Measurements from ENCODE around the gene KCTD1.

The KCTD1 gene

GRCh38 chr18:26511339-26512071 lies 36.8 kb downstream of the KCTD1 start:
- no peak for TF ChIP-seq REST (IDR thresholded peaks at IDR 0.05; ENCODE audit: low read depth)
- no peak for TF ChIP-seq EGR1 (IDR thresholded peaks at IDR 0.05)
- TF ChIP-seq NFIC (IDR thresholded peaks at IDR 0.05), result peak; percentile 59
- peak; percentile 82 for TF ChIP-seq FOXM1 (IDR thresholded peaks at IDR 0.05; ENCODE audit: borderline replicate concordance, low read depth)
- no peak for TF ChIP-seq ZBTB7A (IDR thresholded peaks at IDR 0.05; ENCODE audit: low read depth)
- TF ChIP-seq CREB1 (IDR thresholded peaks at IDR 0.05; ENCODE audit: low read depth), result no peak
- TF ChIP-seq TEAD4 (IDR thresholded peaks at IDR 0.05), result peak; percentile 72
- TF ChIP-seq EP300 (IDR thresholded peaks at IDR 0.05; ENCODE audit: borderline replicate concordance), result peak; percentile 92
- peak; percentile 18; the same call in 1 of the 2 replicates for TF ChIP-seq CEBPB (IDR thresholded peaks at IDR 0.05)
- TF ChIP-seq TCF12 (IDR thresholded peaks at IDR 0.05; ENCODE audit: low read depth), result peak; percentile 87
- peak; percentile 66; the same call in 1 of the 2 replicates for TF ChIP-seq MAX (IDR thresholded peaks at IDR 0.05)
- peak; percentile 13; the same call in 1 of the 2 replicates for TF ChIP-seq RAD21 (IDR thresholded peaks at IDR 0.05; ENCODE audit: low read depth)

- TF ChIP-seq EP300 (IDR thresholded peaks at IDR 0.05; ENCODE audit: borderline replicate concordance) (no peak), ZBTB7A (IDR thresholded peaks at IDR 0.05; ENCODE audit: low read depth) (no peak), EGR1 (IDR thresholded peaks at IDR 0.05) (no peak), RAD21 (IDR thresholded peaks at IDR 0.05; ENCODE audit: low read depth) (no peak), YY1 (IDR thresholded peaks at IDR 0.05; ENCODE audit: low read depth) (no peak), TCF12 (IDR thresholded peaks at IDR 0.05; ENCODE audit: low read depth) (no peak), TEAD4 (IDR thresholded peaks at IDR 0.05) (no peak), CREB1 (IDR thresholded peaks at IDR 0.05; ENCODE audit: low read depth) (no peak), USF1 (IDR thresholded peaks at IDR 0.05) (no peak), NFIC (IDR thresholded peaks at IDR 0.05) (no peak), REST (IDR thresholded peaks at IDR 0.05; ENCODE audit: low read depth) (no peak), FOXM1 (IDR thresholded peaks at IDR 0.05; ENCODE audit: borderline replicate concordance, low read depth) (no peak)
Measured at GRCh38 chr18:26510337-26510736, 38.0 kb downstream of the KCTD1 start.

- no peak for TF ChIP-seq USF1 (IDR thresholded peaks at IDR 0.05)
- no peak for TF ChIP-seq EP300 (IDR thresholded peaks at IDR 0.05; ENCODE audit: borderline replicate concordance)
- no peak for TF ChIP-seq FOXM1 (IDR thresholded peaks at IDR 0.05; ENCODE audit: borderline replicate concordance, low read depth)
- TF ChIP-seq REST (IDR thresholded peaks at IDR 0.05; ENCODE audit: low read depth), result no peak
- no peak for TF ChIP-seq TCF12 (IDR thresholded peaks at IDR 0.05; ENCODE audit: low read depth)
- no peak for TF ChIP-seq MAX (IDR thresholded peaks at IDR 0.05)
- no peak for TF ChIP-seq CEBPB (IDR thresholded peaks at IDR 0.05)
- no peak for TF ChIP-seq YY1 (IDR thresholded peaks at IDR 0.05; ENCODE audit: low read depth)
- TF ChIP-seq TAF1 (IDR thresholded peaks at IDR 0.05; ENCODE audit: low read depth), result no peak
- TF ChIP-seq TEAD4 (IDR thresholded peaks at IDR 0.05), result no peak
- TF ChIP-seq RAD21 (IDR thresholded peaks at IDR 0.05; ENCODE audit: low read depth), result no peak
- TF ChIP-seq ZBTB7A (IDR thresholded peaks at IDR 0.05; ENCODE audit: low read depth), result no peak
- no peak for TF ChIP-seq EGR1 (IDR thresholded peaks at IDR 0.05)
- no peak for TF ChIP-seq NFIC (IDR thresholded peaks at IDR 0.05)
Measured at GRCh38 chr18:26506012-26506411, 42.3 kb downstream of the KCTD1 start.

GRCh38 chr18:26504831-26505230 lies 43.5 kb downstream of the KCTD1 start:
- no peak for TF ChIP-seq USF1 (IDR thresholded peaks at IDR 0.05)
- TF ChIP-seq ZBTB7A (IDR thresholded peaks at IDR 0.05; ENCODE audit: low read depth), result no peak
- no peak for TF ChIP-seq CREB1 (IDR thresholded peaks at IDR 0.05; ENCODE audit: low read depth)
- no peak for TF ChIP-seq TCF12 (IDR thresholded peaks at IDR 0.05; ENCODE audit: low read depth)
- no peak for TF ChIP-seq NFIC (IDR thresholded peaks at IDR 0.05)
- TF ChIP-seq TAF1 (IDR thresholded peaks at IDR 0.05; ENCODE audit: low read depth), result no peak
- no peak for TF ChIP-seq EP300 (IDR thresholded peaks at IDR 0.05; ENCODE audit: borderline replicate concordance)
